Mucosa of rectum (tissue), 2 donors: ENCODE data around the gene MACROD2.

Source experiments
- H3K27ac ChIP-seq, 2 donors: one replicate each; pipeline ENCODE4 v1.7.0; 2013; ENCODE audit warnings: inconsistent platforms in 2 of 2, low read depth in 2 of 2, low read length in 2 of 2
- H3K27me3 ChIP-seq, 2 donors: one replicate each; pipeline ENCODE4 v1.7.0; 2013; ENCODE audit warnings: low read length in 2 of 2; ENCODE audit not compliant: control insufficient read depth in 2 of 2, insufficient read depth in 2 of 2
- H3K36me3 ChIP-seq, 2 donors: one replicate each; pipeline ENCODE4 v1.7.0; 2013; ENCODE audit warnings: low read length in 2 of 2; ENCODE audit not compliant: control insufficient read depth in 2 of 2, insufficient read depth in 2 of 2
- H3K4me1 ChIP-seq, 2 donors: one replicate each; pipeline ENCODE4 v1.7.0; 2013; ENCODE audit warnings: low read length in 2 of 2, mild to moderate bottlenecking in 1 of 2; ENCODE audit not compliant: control insufficient read depth in 2 of 2, insufficient read depth in 2 of 2
- H3K4me3 ChIP-seq, 2 donors: one replicate each; pipeline ENCODE4 v1.7.0; 2013; ENCODE audit warnings: low read length in 2 of 2
- H3K9ac ChIP-seq, 2 donors: one replicate each; pipeline ENCODE4 v1.7.0; 2013; ENCODE audit warnings: low read length in 2 of 2, low read depth in 1 of 2, mild to moderate bottlenecking in 1 of 2
- H3K9me3 ChIP-seq, 2 donors: one replicate each; pipeline ENCODE4 v1.7.0; 2013; ENCODE audit warnings: low read length in 2 of 2; ENCODE audit not compliant: control insufficient read depth in 2 of 2
- donor health status: healthy.
- donor health status: Normal muscosa, but diverticular disease.

MACROD2 gene

GRCh38 chr20:15567219-15567618 lies 1571.9 kb downstream of the MACROD2 start:
- Histone ChIP-seq H3K4me1 (no peaks in the 10 kb centered on the region), H3K9me3 (no peaks in the 10 kb centered on the region), H3K4me3 (no peak overlapping the region), H3K27ac (no peak overlapping the region), H3K36me3 (no peaks in the 10 kb centered on the region), H3K9ac (no peak overlapping the region), H3K27me3 (no peaks in the 10 kb centered on the region)

GRCh38 chr20:15570156-15570555 lies 1574.8 kb downstream of the MACROD2 start:
- no peaks in the 10 kb centered on the region for H3K9me3 ChIP-seq
- H3K27me3 ChIP-seq = no peaks in the 10 kb centered on the region
- no peaks in the 10 kb centered on the region for H3K36me3 ChIP-seq
- H3K4me1 ChIP-seq = no peaks in the 10 kb centered on the region
- no peak overlapping the region for H3K27ac ChIP-seq
- no peak overlapping the region for H3K4me3 ChIP-seq
- H3K9ac ChIP-seq = no peak overlapping the region

- Histone ChIP-seq H3K36me3 (no peaks in the 10 kb centered on the region), H3K9me3 (no peaks in the 10 kb centered on the region), H3K27ac (no peak overlapping the region), H3K4me3 (no peak overlapping the region), H3K4me1 (no peaks in the 10 kb centered on the region), H3K27me3 (no peaks in the 10 kb centered on the region), H3K9ac (no peak overlapping the region)
Measured at GRCh38 chr20:15571056-15571455, 1575.7 kb downstream of the MACROD2 start.

GRCh38 chr20:15575255-15575654 lies 1579.9 kb downstream of the MACROD2 start:
- Histone ChIP-seq H3K9me3 (no peaks in the 10 kb centered on the region), H3K27me3 (no peaks in the 10 kb centered on the region), H3K36me3 (no peaks in the 10 kb centered on the region), H3K4me1 (no peaks in the 10 kb centered on the region), H3K4me3 (no peak overlapping the region), H3K9ac (no peak overlapping the region), H3K27ac (no peak overlapping the region)

GRCh38 chr20:15576411-15576810 lies 1581.1 kb downstream of the MACROD2 start:
- no peaks in the 10 kb centered on the region for H3K27me3 ChIP-seq
- no peaks in the 10 kb centered on the region for H3K9me3 ChIP-seq

GRCh38 chr20:15578113-15578512 lies 1582.8 kb downstream of the MACROD2 start:
- H3K4me3 ChIP-seq = no peak overlapping the region
- H3K27me3 ChIP-seq = no peaks in the 10 kb centered on the region
- no peak overlapping the region for H3K27ac ChIP-seq
- H3K4me1 ChIP-seq = no peaks in the 10 kb centered on the region
- H3K9ac ChIP-seq = no peak overlapping the region
- no peaks in the 10 kb centered on the region for H3K36me3 ChIP-seq
- no peaks in the 10 kb centered on the region for H3K9me3 ChIP-seq

More at GRCh38 chr20:15576411-15576810, 1581.1 kb downstream of the MACROD2 start:
- Histone ChIP-seq H3K27ac (no peak overlapping the region), H3K9ac (no peak overlapping the region), H3K36me3 (no peaks in the 10 kb centered on the region), H3K4me1 (no peaks in the 10 kb centered on the region), H3K4me3 (no peak overlapping the region)

GRCh38 chr20:15579688-15580087 lies 1584.4 kb downstream of the MACROD2 start:
- no peaks in the 10 kb centered on the region for H3K27me3 ChIP-seq
- no peak overlapping the region for H3K27ac ChIP-seq
- H3K9me3 ChIP-seq = no peaks in the 10 kb centered on the region
- no peaks in the 10 kb centered on the region for H3K4me1 ChIP-seq
- no peak overlapping the region for H3K9ac ChIP-seq
- no peaks in the 10 kb centered on the region for H3K36me3 ChIP-seq
- no peak overlapping the region for H3K4me3 ChIP-seq

GRCh38 chr20:15582146-15582760 lies 1586.9 kb downstream of the MACROD2 start:
- Histone ChIP-seq H3K9me3 (no peaks in the 10 kb centered on the region), H3K4me3 (no peak overlapping the region), H3K9ac (no peak overlapping the region), H3K27me3 (no peaks in the 10 kb centered on the region), H3K4me1 (no peaks in the 10 kb centered on the region), H3K27ac (no peak overlapping the region), H3K36me3 (no peaks in the 10 kb centered on the region)

GRCh38 chr20:15584507-15584906 lies 1589.2 kb downstream of the MACROD2 start:
- no peaks in the 10 kb centered on the region for H3K4me1 ChIP-seq
- no peak overlapping the region for H3K9ac ChIP-seq
- no peak overlapping the region for H3K4me3 ChIP-seq
- no peaks in the 10 kb centered on the region for H3K9me3 ChIP-seq
- no peaks in the 10 kb centered on the region for H3K36me3 ChIP-seq
- no peaks in the 10 kb centered on the region for H3K27me3 ChIP-seq
- H3K27ac ChIP-seq = no peak overlapping the region

GRCh38 chr20:15593081-15593480 lies 1597.8 kb downstream of the MACROD2 start:
- Histone ChIP-seq H3K36me3 (no peaks in the 10 kb centered on the region), H3K9ac (no peak overlapping the region), H3K9me3 (no peaks in the 10 kb centered on the region), H3K27ac (no peak overlapping the region), H3K4me1 (no peaks in the 10 kb centered on the region), H3K4me3 (no peak overlapping the region), H3K27me3 (no peaks in the 10 kb centered on the region)
